Effector CD4-positive, alpha-beta T cell (primary cell): ENCODE results near the gene PCDHGC3.

ENCODE experiments used
- DNase-seq: peaks from one replicate; pipeline ENCODE4 v3.0.0-alpha.2; 2020

The PCDHGC3 gene

DNA sequence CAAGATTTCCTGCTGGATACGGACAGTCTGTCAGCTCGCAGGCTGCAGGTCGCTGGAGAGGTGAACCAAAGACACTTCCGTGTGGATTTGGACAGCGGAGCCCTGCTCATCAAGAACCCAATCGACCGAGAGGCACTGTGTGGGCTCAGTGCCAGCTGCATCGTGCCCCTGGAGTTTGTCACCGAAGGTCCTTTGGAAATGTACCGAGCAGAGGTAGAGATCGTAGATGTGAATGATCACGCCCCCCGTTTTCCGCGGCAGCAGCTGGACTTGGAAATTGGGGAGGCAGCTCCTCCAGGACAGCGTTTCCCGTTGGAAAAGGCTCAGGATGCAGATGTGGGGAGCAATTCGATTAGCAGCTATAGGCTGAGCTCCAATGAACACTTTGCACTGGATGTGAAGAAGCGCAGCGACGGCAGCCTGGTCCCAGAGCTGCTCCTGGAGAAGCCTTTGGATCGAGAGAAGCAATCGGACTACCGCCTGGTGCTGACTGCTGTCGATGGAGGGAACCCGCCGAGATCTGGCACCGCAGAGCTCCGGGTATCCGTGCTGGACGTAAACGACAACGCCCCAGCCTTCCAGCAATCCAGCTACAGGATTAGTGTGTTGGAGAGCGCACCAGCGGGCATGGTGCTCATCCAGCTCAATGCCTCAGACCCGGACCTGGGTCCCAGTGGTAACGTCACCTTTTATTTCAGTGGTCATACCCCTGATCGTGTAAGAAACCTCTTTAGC is 9.7 kb downstream of the PCDHGC3 start:
- no peak for DNase-seq

DNA sequence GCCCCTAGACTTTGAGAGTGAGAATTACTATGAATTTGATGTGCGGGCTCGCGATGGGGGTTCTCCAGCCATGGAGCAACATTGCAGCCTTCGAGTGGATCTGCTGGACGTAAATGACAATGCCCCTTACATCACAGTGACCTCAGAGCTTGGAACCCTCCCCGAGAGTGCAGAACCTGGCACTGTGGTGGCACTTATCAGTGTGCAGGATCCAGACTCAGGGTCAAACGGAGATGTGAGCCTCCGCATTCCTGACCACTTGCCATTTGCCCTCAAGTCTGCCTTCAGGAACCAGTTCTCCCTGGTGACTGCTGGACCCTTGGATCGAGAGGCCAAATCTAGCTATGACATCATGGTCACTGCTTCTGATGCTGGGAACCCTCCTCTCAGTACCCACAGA is 10.3 kb downstream of the PCDHGC3 start:
- no peak for DNase-seq

DNA sequence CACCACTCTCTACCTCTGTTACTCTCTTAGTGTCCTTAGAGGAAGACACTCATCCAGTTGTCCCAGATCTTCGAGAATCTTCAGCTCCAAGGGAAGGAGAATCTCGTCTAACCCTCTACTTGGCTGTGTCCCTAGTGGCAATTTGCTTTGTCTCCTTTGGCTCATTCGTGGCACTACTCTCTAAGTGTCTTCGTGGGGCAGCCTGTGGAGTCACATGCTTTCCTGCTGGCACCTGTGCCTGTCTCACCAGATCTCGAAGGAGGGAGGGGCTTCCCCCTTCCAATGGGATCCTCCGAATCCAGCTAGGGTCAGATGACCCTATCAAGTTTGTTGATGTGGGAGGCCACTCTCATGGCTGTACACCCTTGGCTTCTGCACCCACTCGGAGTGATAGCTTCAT is 11.4 kb downstream of the PCDHGC3 start:
- DNase-seq, result no peak

DNA sequence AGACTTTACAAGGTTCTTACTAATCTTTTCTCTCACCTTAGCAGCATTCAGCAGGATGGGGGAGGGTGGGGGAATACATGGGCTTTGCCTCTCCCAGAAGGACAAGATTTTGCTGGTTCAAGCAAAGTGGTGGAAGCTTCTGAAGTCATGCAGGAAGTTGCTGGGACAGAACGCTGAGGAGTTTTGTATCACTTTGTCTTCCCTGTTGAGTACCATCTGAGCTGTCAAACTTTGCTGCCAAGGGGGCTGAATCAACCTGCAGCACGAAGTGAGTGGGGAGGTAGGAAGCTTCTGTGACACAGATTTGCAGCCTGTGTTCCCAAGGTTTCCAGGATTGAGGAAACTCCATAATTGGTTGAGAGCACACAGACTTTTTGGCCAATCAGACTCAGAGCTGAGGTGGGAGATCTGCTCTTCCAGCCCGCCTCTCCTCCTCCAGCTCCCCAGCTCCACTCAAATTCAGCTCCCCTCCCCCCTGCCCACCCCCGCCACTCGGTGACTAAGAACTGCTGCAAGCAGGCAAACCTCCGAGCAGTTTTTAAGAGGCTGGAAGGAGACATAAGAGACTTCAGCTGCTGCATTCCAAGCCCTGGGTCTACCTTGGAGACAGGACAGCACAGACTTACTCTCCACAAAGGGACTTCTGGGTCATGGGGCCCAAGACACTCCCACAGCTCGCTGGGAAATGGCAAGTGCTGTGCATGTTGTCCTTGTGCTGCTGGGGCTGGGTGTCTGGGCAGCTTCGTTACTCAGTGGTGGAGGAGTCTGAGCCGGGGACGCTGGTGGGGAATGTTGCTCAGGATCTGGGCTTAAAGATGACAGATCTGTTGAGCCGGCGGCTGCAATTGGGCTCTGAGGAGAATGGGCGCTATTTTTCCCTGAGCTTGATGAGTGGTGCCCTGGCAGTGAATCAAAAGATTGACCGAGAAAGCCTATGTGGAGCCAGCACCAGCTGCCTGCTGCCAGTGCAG is 13.1 kb downstream of the PCDHGC3 start, which contains the start of gene PCDHGC5:
Gene PCDHGC5 (plus strand): TSS at position 491 of the 971 bp plus-strand sequence. CDS start 160 bp downstream, at position 651.
- no peak for DNase-seq

DNA sequence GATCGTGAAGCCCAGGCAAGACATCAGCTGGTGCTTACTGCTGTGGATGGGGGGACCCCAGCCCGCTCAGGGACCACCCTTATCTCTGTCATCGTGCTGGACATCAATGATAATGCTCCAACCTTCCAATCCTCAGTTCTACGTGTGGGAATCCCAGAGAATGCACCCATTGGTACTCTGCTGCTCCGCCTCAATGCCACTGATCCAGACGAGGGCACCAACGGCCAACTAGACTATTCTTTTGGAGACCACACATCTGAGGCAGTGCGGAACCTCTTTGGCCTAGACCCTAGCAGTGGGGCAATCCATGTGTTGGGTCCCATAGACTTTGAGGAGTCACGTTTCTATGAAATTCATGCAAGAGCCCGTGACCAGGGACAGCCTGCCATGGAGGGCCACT is 14.1 kb downstream of the PCDHGC3 start:
- no peak for DNase-seq

DNA sequence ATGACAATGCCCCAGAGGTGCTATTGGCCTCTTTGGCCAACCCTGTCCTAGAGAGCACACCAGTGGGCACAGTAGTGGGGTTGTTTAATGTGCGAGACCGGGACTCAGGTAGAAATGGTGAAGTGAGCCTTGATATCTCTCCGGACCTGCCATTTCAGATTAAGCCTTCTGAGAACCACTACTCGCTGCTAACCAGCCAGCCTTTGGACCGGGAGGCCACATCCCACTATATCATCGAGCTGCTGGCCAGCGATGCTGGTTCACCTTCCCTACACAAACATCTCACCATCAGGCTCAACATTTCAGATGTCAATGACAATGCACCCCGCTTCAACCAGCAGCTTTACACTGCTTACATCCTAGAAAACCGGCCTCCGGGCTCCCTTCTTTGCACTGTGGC is 14.5 kb downstream of the PCDHGC3 start:
- DNase-seq, result no peak

DNA sequence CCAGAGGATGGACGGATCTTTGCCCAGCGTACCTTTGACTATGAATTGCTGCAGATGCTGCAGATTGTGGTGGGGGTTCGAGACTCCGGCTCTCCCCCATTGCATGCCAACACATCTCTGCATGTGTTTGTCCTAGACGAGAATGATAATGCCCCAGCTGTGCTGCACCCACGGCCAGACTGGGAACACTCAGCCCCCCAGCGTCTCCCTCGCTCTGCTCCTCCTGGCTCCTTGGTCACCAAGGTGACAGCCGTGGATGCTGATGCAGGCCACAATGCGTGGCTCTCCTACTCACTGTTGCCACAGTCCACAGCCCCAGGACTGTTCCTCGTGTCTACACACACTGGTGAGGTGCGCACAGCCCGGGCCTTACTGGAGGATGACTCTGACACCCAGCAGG is 15.0 kb downstream of the PCDHGC3 start:
- no peak for DNase-seq

DNA sequence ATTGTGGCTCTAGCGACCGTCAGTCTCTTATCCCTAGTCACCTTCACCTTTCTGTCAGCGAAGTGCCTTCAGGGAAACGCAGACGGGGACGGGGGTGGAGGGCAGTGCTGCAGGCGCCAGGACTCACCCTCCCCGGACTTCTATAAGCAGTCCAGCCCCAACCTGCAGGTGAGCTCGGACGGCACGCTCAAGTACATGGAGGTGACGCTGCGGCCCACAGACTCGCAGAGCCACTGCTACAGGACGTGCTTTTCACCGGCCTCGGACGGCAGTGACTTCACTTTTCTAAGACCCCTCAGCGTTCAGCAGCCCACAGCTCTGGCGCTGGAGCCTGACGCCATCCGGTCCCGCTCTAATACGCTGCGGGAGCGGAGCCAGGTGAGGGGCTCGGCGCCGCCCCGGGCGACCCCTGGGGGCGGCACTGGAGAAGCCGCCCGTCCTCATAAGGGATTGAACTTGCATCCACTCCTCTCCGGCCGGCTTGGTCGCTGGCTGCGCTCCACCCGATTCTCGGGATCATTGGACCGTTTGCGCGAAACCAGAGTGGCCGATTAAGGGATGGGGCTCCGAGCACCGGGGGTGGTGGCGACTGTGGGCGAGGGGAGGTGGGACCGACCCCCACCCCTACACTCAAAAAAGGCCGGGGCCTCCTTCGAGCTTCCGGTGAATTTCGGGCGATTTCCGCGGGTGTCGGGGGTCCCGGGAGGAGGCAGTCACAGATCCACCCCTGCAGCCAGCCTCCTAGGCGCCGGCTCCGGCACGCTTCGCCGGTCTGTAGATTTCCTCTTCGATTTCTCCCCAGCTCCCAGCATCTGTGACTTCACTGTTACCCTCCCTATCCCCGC is 15.8 kb downstream of the PCDHGC3 start:
- no peak for DNase-seq

DNA sequence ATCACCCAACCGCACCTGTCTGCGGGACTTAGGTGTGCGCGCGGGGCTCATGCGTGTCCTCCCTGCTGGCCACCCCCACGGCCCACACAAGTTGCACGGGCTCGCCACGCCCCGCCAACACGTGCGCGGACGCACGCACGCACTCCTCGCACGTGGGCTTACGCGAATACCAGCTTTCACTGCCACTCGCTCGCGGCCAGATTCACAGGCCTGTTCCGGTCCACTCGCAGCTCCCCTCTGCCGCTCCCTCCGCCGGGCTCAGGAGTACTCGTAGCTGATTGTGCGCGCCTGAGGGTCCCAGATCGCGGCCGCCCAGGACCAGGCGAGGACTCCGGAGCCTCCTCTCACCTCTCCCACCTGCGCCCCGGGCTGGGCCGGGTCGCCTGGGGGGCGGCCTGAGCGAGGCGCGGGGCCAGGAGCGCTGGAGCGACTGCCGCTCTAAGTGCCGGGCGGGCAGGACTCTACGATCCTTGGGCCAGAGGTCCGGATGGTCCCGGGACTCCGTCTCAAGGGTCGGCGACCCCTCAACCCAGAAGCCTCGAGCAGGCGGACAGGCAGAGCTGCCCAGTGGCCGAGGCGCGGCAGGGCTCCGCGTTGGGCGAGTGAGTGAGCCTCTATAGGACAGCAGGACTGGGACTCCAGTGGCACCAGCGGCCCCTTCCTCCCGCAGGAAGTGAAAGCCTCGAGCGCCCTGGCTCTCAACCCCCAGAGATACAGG is 16.6 kb downstream of the PCDHGC3 start:
- DNase-seq, result no peak

DNA sequence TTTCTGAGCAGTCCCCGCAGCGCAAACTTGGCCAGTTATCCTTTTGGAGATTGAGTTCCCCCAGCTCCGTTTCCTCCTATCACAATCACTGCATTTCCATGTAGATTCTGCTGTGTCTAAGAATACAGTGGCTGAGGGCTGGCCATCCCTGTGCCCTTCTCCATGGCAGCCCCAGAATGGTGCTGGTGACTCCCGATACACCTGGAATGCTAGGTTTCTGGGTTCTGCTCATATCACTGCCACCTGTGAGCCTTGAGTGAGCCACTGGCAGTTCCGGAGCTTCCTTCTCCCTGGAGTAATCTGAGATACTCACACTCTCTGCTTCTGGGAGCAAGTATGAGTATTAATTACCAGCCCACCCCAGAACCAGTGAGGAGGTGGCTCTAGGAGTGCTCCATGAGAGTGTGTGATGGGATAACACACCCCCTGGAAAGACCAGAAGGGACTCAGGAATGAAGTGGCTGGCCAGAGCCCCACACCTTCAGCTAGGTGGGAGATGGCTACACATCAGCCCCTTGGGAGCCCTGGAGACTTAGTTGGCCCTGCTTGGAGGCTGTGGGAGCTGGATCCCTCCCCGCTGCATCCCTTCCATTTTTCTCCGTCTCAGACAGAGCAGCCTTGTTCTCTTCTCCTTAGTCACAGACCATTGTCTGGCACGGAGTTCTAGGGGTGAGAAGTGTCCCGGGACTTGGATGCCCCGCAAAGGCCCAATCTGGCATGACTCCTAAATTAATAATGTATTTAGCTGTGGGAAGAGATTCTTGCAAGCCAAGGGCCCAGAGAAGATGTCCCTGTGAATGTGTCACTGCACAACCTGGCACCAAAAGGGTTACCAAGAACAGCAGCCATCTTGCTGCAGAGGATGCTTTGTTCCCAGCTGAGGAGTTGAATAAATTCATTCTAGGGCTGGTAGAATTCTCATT is 18.0 kb downstream of the PCDHGC3 start:
- no peak for DNase-seq

DNA sequence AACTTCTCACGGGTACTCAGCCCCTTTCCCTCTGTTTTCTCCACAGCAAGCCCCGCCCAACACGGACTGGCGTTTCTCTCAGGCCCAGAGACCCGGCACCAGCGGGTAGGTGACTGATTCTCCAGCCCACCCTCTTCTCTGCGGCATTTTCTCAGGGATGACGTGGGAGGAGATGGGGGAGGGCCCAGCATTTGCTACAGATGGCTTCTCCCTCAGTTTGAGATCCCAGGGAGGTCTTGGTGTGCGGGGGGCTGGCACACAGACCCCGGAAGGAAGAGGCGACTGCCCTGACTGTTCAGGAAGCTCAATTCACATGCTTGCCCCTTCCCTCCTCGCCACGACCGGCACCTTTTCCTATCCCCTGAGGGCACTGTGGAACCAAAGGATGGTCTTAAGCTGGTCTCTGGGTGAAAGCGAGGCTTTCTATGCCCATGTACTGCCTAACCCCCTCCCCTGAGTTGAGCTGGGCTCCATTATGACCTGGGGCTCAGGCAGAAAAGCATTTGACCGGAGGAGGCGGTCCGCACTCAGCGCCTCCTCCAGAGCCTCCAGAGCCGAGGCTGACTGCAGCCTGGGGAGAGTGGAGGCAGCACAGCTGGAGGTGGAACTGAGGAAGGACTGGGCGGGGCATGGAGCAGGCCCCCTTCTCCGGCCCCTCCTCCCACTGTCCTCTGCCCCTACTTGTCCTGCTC is 19.1 kb downstream of the PCDHGC3 start:
- no peak for DNase-seq

DNA sequence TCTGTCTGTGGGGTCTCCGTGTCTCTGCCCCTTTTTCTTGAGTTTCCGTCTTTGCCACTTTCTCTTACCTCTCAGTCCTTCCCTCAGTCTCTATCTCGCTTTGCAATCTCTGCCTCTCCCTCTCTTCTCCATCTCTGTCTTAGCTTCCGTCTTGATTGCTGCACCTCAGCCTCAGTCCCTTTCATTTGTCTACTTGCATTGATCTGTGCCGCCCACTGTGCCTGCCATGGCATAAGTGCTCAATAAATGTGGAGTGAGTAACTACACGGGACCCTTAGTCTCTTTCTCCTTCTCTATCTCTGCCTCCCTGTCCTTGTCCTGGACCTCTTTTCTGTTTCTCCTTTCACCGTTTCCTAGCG is 19.7 kb downstream of the PCDHGC3 start:
- DNase-seq, result no peak

DNA sequence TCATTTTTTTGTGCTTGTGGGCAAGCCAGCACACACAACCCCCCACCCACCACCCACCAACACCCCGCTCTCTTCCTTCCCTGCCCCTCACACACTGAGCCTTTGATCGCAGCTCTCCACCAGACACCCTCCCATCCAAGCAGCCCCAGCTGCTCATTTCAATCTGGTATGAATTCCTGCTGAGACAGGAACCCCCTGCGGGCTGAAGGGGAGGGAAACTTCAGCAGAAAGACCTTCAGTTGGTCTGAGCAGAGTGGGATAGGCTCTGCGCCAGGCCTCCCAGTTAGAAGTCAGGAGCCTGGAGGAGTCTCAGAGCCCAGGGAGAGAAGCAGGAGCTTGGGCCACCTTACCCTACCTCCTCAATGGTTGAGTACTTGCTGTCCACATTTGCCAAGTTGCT is 20.3 kb downstream of the PCDHGC3 start:
- no peak for DNase-seq

DNA sequence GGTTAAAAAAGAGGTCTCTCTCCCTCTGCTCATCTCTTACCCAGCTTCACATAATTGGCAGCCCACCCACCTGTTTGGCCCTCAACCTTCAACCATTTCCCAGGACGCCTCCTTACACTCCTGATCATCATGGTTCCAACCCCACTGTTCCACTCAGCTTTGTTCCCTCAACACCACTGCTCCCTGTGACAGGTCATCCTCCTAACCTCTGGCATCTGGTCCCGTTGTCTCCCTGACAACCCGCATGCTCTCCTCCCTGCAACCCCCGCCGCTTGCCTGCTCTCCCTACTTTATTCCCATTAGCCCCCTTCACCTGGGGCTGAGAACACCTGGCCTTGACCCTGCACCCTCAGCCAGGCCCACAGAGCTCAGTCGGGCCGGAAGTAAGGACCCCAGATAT is 26.0 kb downstream of the PCDHGC3 start:
- no peak for DNase-seq

DNA sequence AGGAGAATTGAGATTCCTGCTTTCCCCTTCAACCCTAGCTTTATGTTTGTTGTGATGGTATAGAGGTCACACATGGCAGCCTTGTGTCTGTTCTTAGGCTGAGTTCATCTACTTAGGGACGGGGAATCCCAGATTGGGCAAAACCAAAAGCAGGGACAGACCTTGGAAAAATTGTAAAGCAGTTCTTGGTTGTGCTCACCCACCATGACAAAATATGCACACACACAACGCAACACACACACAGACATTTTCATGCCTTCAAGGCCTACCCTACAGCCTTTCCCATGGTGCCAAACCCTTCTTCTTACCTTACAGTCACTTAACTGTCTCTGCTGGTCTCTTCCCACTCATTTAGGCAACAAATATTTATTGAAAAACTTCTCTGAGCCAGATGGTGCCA is 27.9 kb downstream of the PCDHGC3 start:
- DNase-seq, result no peak

DNA sequence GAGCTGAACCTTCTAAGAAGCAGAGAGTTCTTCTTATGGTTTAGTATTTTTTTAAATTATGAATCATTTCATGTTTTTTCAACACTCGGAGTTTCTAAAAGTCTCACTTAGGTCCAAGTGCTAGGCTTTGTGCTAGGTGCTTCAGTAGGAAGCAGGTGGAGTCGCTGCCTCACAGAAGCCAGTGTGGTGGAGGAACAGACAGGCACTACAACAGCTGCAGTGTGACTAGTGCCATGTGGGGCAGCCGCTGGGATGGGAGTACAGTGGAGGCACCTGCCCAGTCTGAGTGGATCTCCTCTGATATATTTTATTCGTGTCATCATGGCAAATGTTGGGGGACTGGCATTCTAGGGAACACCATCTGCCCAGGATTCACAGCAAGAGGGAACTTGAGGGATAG is 28.4 kb downstream of the PCDHGC3 start:
- no peak for DNase-seq

DNA sequence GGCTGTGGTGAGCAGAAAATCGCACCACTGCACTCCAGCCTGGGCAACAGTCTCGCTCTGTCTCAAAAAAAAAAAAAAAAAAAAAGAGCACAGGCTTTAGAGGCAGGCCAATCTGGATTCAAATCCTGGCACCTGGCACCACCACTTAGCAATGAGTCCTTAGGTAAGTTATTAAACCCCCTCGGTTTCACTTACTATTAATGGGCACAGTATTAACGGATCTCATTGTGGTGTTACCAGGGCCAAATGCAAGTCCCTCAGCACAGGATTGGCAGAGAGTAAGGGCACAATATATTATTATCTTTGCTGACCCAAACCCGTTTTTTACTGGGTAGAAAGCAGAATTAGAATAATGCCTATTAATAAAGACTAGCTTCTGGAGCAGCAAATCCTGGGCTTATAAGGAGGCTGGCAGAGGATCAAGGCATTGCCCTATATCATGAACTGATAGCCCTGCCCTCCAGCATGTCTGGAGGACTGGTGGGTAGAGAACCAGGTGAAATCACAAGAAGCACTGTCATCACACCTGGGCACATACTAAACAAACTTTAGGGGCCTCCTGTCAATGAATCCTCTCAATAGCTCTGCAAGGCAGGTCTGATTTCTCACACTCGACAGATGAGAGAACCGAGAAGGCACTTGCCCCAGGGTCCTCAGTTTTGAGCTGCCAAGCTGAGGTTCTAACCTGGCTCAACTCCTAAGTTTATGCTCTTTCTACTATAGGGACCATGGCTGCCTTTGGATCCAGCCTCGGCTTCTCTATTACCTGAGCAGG is 30.8 kb downstream of the PCDHGC3 start:
- no peak for DNase-seq

DNA sequence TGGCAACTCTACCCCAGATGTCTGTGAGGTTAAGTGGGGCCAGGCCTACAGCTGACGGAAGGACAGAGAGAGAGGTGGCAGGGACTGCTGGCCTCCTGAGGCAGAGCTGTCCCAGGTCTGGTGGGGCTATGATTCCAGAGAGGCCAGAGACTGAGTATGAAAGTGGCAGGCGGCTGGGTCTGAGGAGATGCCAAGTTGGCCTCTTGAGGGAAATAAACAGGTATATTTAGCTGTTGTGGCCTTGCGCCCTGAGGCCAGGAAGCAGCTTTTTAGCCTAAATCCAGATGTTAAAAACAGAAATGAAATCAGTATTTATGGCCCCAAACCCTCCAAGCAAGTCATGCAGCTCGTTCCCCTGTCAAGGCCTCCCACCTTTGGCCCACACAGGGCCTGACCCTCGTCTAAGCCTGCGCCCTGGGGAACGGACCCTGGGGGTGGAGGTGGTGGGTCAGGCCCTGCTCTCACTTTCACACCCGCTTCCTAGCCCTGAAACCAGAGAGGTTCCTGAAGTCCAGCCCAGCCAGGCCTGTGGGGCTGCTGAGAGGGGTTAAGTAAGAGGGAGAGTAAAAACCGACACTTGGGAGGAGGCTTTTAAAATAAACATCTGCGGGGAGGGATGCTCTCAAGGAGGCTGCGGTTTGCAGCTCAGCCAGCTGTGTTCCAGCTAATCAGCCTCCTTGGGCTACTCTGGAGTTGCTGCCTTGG is 31.8 kb downstream of the PCDHGC3 start:
- DNase-seq, result no peak

DNA sequence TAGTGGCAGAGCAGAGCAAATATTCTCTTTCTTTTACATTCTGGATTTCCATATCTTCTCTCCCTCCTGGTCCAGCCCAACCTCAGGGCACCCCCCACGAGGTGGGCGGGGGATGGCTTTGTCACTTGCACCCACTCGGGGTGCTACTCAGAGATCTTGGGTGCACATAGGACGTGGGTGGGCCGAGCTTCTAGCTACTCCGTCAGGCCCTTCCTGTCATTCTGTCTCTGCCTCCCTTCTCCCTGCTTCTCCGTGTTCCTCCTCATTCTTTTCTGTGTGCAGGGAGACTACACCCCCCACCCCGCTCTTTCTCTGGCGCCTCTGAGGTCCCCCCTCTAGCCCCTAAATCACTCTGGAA is 32.7 kb downstream of the PCDHGC3 start:
- DNase-seq, result no peak
